Dedifferentiated amniotic fluid mesenchymal stem cell (primary cell): ENCODE data around the gene PRIM1.
"Not testable (repeated sequence)": the region's sequence is repeated elsewhere in the genome, so short reads cannot be mapped to it uniquely, and the experiment has no call there.

Experiments
- DNase-seq: peaks from one replicate; pipeline ENCODE4 v3.0.0-alpha.2; 2016; ENCODE audit errors: extremely low spot score

PRIM1 gene

GRCh38 chr12:56760460-56760859, 8.3 kb upstream of the PRIM1 start:
- no peak for DNase-seq

GRCh38 chr12:56759263-56759908, 7.3 kb upstream of the PRIM1 start:
- DNase-seq, result no peak

GRCh38 chr12:56758728-56759262, 6.7 kb upstream of the PRIM1 start:
- DNase-seq, result no peak

GRCh38 chr12:56757971-56758370, 5.8 kb upstream of the PRIM1 start:
- DNase-seq, result not testable (repeated sequence)

- DNase-seq, result no peak
These were observed 1.4 kb upstream of the PRIM1 start for GRCh38 chr12:56753566-56753965.

- DNase-seq, result not testable (repeated sequence)
These were observed 1.5 kb downstream of the PRIM1 start for GRCh38 chr12:56750596-56750995.

GRCh38 chr12:56749853-56750252, 2.3 kb downstream of the PRIM1 start:
- no peak for DNase-seq

- no peak for DNase-seq
These were observed 2.8 kb downstream of the PRIM1 start for GRCh38 chr12:56749359-56749758.

- DNase-seq, result no peak
These were observed 23.8 kb downstream of the PRIM1 start for GRCh38 chr12:56728139-56728861.

GRCh38 chr12:56726196-56726675, 25.9 kb downstream of the PRIM1 start:
- DNase-seq, result not testable (repeated sequence)

GRCh38 chr12:56725723-56726102, 26.4 kb downstream of the PRIM1 start:
- DNase-seq, result no peak

GRCh38 chr12:56724972-56725722, 27.0 kb downstream of the PRIM1 start, which contains the start of gene NACA:
NACA (minus strand) TSS chr12:56725299; CDS start chr12:56724521, 778 bp downstream.
- peak; percentile 96 for DNase-seq

- no peak for DNase-seq
These were observed 27.5 kb downstream of the PRIM1 start for GRCh38 chr12:56724701-56724971.

GRCh38 chr12:56723889-56724700, 28.0 kb downstream of the PRIM1 start:
- peak; percentile 74 for DNase-seq

- no peak for DNase-seq
These were observed 28.8 kb downstream of the PRIM1 start for GRCh38 chr12:56723352-56723751.

- no peak for DNase-seq
These were observed 29.3 kb downstream of the PRIM1 start for GRCh38 chr12:56722832-56723231.

- DNase-seq, result no peak
These were observed 30.4 kb downstream of the PRIM1 start for GRCh38 chr12:56721721-56722120.

- no peak for DNase-seq
These were observed 30.9 kb downstream of the PRIM1 start for GRCh38 chr12:56721216-56721615.

GRCh38 chr12:56720731-56721151, 31.4 kb downstream of the PRIM1 start:
- no peak for DNase-seq

GRCh38 chr12:56719056-56719455, 33.1 kb downstream of the PRIM1 start:
- DNase-seq, result no peak

GRCh38 chr12:56718636-56719035, 33.5 kb downstream of the PRIM1 start:
- no peak for DNase-seq

- no peak for DNase-seq
These were observed 34.0 kb downstream of the PRIM1 start for GRCh38 chr12:56718149-56718548.
